Testis (tissue), 2 donors: ENCODE measurements around the gene ARHGDIG.

Source experiments
- POLR2A ChIP-seq: fragments of 450-650 bp; IDR thresholded peaks from one replicate; pipeline ENCODE4 v1.6.1; 2017; ENCODE audit warnings: antibody characterized with exemption, mild to moderate bottlenecking, moderate library complexity
- TF ChIP-seq, protein P1 (sequence below), 3 experiments: fragments of 450-650 bp in 2 of 3; fragments of 200-600 bp in 1 of 3; sonication (generic) in 1 of 3; IDR thresholded peaks; one replicate each; pipeline ENCODE4 v1.5.1; 2016 to 2019; ENCODE audit warnings: antibody characterized with exemption in 3 of 3, mild to moderate bottlenecking in 2 of 3, moderate library complexity in 1 of 3

DNA sequence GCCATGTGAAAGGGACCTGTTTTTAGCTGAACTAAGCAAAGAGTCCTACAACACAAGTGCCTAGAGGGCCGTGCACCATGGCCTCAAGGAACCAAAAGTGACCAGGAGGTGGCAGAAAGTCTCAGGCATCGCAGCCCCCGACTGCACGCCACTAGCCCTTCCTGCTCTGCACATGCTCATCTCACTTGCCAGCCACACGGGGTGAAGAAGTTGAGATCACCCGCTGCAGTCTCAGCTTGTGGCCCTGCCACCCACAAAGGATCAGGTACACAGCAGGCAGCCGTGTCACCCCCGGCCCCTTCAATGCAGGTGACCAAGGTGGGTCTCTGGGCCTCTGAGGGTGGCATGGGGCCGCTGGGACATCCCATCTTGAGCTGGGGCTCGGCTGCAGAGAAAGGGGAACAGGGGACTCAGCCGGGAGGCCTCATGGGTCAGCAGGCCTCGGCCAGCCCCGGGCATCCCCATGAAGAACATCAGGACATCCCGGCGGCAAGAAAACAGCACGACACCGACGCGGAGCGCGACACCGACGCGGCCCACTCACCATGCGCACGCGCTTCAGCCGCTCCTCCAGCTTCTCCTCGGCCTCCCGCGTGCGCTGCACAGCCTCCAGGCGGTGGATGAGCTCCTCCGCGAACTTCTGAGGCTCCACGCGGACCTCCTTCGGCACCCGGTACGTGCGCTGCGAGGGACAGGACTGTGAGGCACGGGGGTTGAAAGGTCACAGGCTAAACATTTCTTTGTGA, 23.5 kb downstream of the ARHGDIG start:
- TF ChIP-seq, protein P1, sequence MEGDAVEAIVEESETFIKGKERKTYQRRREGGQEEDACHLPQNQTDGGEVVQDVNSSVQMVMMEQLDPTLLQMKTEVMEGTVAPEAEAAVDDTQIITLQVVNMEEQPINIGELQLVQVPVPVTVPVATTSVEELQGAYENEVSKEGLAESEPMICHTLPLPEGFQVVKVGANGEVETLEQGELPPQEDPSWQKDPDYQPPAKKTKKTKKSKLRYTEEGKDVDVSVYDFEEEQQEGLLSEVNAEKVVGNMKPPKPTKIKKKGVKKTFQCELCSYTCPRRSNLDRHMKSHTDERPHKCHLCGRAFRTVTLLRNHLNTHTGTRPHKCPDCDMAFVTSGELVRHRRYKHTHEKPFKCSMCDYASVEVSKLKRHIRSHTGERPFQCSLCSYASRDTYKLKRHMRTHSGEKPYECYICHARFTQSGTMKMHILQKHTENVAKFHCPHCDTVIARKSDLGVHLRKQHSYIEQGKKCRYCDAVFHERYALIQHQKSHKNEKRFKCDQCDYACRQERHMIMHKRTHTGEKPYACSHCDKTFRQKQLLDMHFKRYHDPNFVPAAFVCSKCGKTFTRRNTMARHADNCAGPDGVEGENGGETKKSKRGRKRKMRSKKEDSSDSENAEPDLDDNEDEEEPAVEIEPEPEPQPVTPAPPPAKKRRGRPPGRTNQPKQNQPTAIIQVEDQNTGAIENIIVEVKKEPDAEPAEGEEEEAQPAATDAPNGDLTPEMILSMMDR (IDR thresholded peaks at IDR 0.05): no peak
- no peak for TF ChIP-seq POLR2A
